Activated T-helper 9 cell treated with anti-CD3 and anti-CD28 coated beads, Interleukin-2, amount 50 U/mL, for 16 hours (primary cell): ENCODE data around the gene SAMD9.
A peak's percentile ranks its signal among the peaks of the same experiment; 100 is the strongest.
"Not testable (repeated sequence)": the region's sequence is repeated elsewhere in the genome, so short reads cannot be mapped to it uniquely, and the experiment has no call there.

Experiments used
- DNase-seq: peaks from one replicate; pipeline ENCODE4 v3.0.0-alpha.2; 2020; ENCODE audit warnings: low read depth

Gene SAMD9

GRCh38 chr7:93117852-93118530 lies at the start of gene SAMD9:
Gene SAMD9 (minus strand): TSS chr7:93117979. CDS start chr7:93106097, 11,882 bp downstream.
- peak; percentile 17 for DNase-seq

DNA sequence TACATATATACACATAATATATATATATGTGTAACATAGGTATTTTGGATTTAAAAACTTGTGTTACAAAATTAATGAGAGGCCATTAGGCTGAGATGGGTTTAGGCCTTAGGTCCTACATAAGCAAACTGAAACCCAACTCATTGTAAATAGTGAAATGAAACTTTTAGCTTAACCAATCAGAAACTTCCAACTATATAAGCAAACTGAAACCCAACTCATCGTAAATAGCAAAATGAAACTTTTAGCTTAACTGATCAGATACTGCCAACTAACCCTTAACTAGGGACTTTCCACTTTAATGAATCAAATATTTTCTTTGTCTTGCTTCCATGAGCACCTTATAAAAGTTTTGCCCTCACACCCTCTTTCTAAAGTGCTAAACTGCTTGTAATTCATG lies 47.7 kb upstream of the SAMD9 start:
- no peak for DNase-seq

- DNase-seq, result no peak
Measured at GRCh38 chr7:93164766-93165165, 47.0 kb upstream of the SAMD9 start.

DNA sequence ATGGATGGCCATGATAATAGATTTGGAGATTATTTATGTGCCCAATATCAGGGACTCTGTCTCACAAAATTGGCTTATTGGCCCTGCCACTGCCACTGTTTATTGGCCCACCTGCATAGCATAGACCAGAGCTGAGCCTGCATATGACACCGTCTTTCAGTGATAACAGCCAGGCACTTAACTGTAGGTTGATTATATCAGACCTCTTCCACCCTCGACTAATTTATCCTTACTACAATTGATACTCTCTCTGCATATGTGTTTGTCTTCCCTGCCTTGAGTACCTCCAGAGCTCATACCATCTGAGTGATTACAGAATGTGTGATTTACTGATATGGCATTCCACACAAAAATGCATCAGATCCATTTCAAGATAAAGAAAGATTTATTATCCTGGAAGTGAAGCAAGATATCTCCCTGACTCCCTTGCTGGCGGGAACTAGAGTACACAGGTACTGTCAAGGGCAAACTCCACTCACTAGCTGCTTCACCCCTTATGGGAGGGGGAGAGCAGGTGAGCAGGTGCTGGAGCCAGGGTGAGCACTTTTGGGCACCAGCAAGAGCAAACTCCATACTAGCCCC lies 43.5 kb upstream of the SAMD9 start:
- no peak for DNase-seq

DNA sequence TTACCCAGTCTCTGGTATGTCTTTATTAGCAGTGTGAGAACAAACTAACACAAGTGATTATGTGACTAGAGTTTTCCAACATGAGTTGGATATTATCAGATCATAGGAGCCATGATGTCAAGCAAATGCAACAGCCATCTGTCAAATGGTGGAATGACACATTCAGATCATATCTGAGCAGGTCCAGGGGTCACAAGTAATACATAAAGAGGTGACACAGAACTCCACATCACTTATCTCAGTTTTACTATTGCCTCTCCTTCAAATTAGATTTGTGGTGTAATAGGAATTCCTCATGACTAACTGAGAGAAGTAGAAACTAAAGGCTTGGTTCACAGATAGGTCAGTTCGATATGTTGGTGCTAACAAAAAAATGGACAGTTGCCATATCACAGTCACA lies 42.6 kb upstream of the SAMD9 start:
- DNase-seq, result no peak

GRCh38 chr7:93159490-93159889 lies 41.7 kb upstream of the SAMD9 start:
- no peak for DNase-seq

GRCh38 chr7:93156884-93157283 lies 39.1 kb upstream of the SAMD9 start:
- DNase-seq, result no peak

- DNase-seq, result no peak
Measured at GRCh38 chr7:93150200-93150835, 32.5 kb upstream of the SAMD9 start.

- DNase-seq, result no peak
Measured at GRCh38 chr7:93148727-93149126, 30.9 kb upstream of the SAMD9 start.

- DNase-seq, result no peak
Measured at GRCh38 chr7:93148144-93148543, 30.4 kb upstream of the SAMD9 start, which contains the start of gene SAMD9L. Gene SAMD9L (minus strand): TSS chr7:93148385. CDS start chr7:93135971, 12,414 bp downstream.

GRCh38 chr7:93147363-93147762 lies 29.6 kb upstream of the SAMD9 start:
- no peak for DNase-seq

GRCh38 chr7:93146472-93147141 lies 28.8 kb upstream of the SAMD9 start:
- no peak for DNase-seq

DNA sequence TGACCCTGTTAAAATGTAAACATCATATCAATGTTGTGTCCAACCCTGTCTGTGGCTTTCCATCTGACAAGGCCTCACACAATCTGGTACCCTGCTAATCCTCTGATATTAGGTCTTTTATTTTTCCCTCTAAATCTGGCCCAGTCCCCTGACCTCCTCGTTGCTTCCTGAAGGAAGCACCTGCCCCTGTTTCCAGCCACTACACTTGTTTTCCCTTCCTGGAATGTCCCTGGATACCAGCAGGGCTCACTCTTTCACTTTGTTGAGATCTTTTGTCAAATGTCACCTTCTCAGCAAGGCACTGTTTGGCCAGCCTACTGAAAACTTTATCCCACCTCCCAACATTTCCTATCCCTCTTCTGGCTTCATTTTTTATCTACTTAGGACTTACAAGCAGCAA lies 28.3 kb upstream of the SAMD9 start:
- DNase-seq, result no peak

GRCh38 chr7:93145354-93145753 lies 27.6 kb upstream of the SAMD9 start:
- DNase-seq, result no peak

DNA sequence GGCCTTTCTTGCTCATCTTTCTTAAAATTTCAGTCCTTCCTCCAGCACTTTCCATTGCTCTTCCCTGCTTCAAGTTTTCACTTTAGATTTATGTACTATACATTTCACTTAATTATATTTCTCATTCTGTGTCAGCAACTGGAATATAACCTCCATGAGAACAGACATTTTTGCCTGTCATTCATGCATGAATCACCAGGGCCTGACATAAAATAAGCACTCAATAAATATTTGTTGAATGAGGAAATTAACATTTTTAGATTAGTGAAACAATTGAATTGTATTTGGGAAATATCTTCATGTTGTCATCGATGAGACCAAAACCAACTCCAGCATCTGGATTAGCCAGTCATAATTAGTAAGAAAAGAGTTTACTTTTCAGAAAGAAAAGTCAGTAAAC lies 24.3 kb upstream of the SAMD9 start:
- no peak for DNase-seq

DNA sequence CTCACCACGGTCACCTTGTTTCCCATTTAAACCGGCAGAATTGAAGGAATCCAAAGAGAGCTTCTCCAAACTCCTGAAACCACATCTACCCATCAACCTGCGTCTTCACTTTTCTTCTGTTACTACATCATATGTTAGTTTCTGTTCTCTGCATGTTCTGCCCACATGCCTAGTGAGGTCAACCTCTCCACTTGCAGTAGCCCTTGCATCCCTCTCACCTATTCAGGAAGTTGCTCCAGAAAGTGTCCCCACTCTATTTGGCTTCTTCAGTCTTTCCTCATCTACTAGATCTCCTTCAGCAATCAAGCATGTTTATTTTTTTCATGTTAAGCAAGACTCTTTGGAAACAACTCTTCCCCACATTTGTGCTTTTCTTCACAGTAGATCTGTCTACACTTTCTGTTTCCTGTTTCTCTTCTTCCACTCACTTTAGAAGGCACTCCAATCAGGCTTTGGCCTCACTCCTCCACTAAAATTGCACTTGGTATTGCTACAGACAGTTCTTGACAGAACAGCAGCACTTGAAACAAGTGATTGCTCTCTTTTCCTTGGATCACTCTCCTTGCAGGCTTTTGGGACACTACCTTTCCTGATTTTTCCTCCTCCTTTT lies 22.9 kb upstream of the SAMD9 start:
- no peak for DNase-seq

DNA sequence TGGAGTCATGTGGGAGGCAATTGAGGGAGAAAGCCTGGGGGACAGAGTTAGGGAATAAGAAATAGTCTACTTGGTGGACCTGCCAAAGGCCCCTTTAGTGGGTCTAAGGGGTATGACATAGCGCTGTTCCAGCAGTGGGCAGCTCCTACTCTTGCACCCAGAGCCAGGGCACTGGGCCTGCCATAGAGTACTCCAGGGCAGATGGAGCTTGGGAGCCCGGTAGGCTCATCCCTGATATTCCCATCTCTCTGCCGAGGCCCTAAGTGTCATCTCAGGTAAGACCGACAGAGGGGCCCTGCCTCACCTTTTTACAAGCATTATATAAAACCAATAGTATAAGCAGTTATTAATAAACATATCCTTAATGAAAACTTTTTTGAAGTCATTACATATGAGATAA lies 20.8 kb upstream of the SAMD9 start:
- no peak for DNase-seq

DNA sequence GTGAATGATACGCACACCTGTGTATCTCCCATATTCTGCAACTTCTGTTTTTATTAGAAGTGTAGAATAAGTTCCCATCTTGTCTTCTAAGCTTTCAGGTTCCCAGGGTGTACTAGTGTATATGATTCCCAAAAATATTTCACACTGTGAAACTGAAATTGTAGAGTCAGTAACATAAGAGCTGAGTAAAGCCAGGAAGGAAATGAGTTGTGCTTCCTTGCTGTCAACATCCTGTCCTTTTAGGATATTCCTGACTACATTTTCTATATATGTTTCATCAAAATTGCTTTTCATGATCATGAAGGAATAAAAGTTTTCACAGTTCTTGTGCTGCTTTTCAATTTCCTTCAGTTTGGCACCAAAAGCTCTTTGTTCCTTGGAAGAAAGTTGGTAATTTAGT lies 15.2 kb upstream of the SAMD9 start:
- DNase-seq, result no peak

- DNase-seq, result no peak
Measured at GRCh38 chr7:93132216-93132615, 14.4 kb upstream of the SAMD9 start.

- not testable (repeated sequence) for DNase-seq
Measured at GRCh38 chr7:93126954-93127353, 9.2 kb upstream of the SAMD9 start.

DNA sequence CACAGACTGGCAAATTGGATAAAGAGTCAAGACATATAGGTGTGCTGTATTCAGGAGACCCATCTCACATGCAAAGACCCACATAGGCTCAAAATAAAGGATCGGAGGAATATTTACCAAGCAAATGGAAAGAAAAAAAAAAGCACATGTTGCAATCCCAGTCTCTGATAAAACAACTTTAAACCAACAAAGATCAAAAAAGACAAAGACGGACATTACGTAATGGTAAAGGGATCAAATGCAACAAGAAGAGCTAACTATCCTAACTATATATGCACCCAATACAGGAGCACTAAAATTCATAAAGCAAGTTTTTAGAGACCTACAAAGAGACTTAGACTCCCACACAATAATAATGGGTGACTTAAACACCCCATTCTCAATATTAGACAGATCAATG lies 5.8 kb upstream of the SAMD9 start:
- DNase-seq, result not testable (repeated sequence)
